Measurements from ENCODE around the gene SDK1. TPM values are rescaled to one million over a fixed set of nuclear protein-coding genes. Genes with fewer than 3 reads are reported as not detected.

Gene SDK1
- total and polyA plus RNA-seq, 2 of the 8 experiments (the other 6 are each of a cell fraction or from before 2014, with no cell fraction given) = 3.3 to 7.2 TPM

- Histone ChIP-seq H2BK12ac (ENCODE audit: low read depth, low read length) (no peak overlapping the region), H3K4me3 (ENCODE audit: extremely low read depth in 1 of 4, insufficient read depth in 2 of 4, low read depth in 3 of 4, low read length in 4 of 4) (no peak overlapping the region), H4K20me1 (replicated peaks in 1 of 2; ENCODE audit: control insufficient read depth in 1 of 2, insufficient read depth in 2 of 2, low read length in 2 of 2) (peaks cover 0 to 3% of the 10 kb centered on the region in 2 experiments), H3K9ac (replicated peaks in 1 of 4; ENCODE audit: extremely low read depth in 1 of 4, low read depth in 3 of 4, low read length in 3 of 4) (no peak overlapping the region), H3K18ac (ENCODE audit: extremely low read depth, low read length) (no peak overlapping the region), H2BK120ac (replicated peaks; ENCODE audit: low read depth, low read length) (no peak overlapping the region), H2BK20ac (ENCODE audit: low read length) (no peak overlapping the region), H3K27ac (ENCODE audit: low read depth, low read length) (no peak overlapping the region), H3K4ac (replicated peaks; ENCODE audit: insufficient read length, low read depth, low read length) (no peak overlapping the region), H3K9me3 (ENCODE audit: insufficient read depth in 2 of 2, low read depth in 1 of 2, low read length in 1 of 2) (no peaks in the 10 kb centered on the region), H2AFZ (ENCODE audit: low read length) (no peak overlapping the region), H3K79me1 (ENCODE audit: low read depth, low read length) (no peaks in the 10 kb centered on the region), H2BK15ac (ENCODE audit: low read length) (no peak overlapping the region), H3K23me2 (ENCODE audit: low read depth, low read length) (peaks cover 10% of the 10 kb centered on the region; the same call in 1 of the 2 replicates), H2AK5ac (ENCODE audit: low read depth, low read length) (peak overlapping the region; percentile 92; the same call in 1 of the 2 replicates), H3K4me1 (replicated peaks in 1 of 4; ENCODE audit: control insufficient read depth in 3 of 4, insufficient read depth in 4 of 4, low read length in 3 of 4) (no peaks in the 10 kb centered on the region), H3K4me2 (ENCODE audit: insufficient read depth in 1 of 2, low read depth in 2 of 2, low read length in 2 of 2) (no peak overlapping the region), H4K5ac (ENCODE audit: insufficient read length, low read depth, low read length) (no peak overlapping the region), H4K91ac (replicated peaks; ENCODE audit: insufficient read length, low read length) (no peak overlapping the region), H4K8ac (ENCODE audit: extremely low read depth, insufficient read depth, low read length) (no peak overlapping the region), H2BK5ac (ENCODE audit: low read depth, low read length) (no peak overlapping the region), H3K56ac (replicated peaks; ENCODE audit: insufficient read length, low read depth, low read length) (no peak overlapping the region), H3K27me3 (replicated peaks in 1 of 4; ENCODE audit: control insufficient read depth in 3 of 4, extremely low read depth in 1 of 4, insufficient read depth in 3 of 4, low read length in 3 of 4) (no peaks in the 10 kb centered on the region), H3K36me3 (ENCODE audit: control insufficient read depth in 2 of 4, insufficient read depth in 4 of 4, low read length in 3 of 4) (no peaks in the 10 kb centered on the region), H3K23ac (ENCODE audit: insufficient read length) (no peak overlapping the region), H3K14ac (ENCODE audit: insufficient read length) (no peak overlapping the region), H3K79me2 (ENCODE audit: control insufficient read depth in 1 of 2, insufficient read depth in 2 of 2, low read length in 2 of 2) (no peaks in the 10 kb centered on the region)
- ChIA-PET POLR2A (ENCODE audit: partially characterized antibody) (no interaction called here), CTCF (ENCODE audit: partially characterized antibody) (no interaction called here)
- FAIRE-seq (no peak), DNase-seq (ENCODE audit: low read depth in 1 of 2, low spot score in 2 of 2) (no peak)
- TF ChIP-seq ASH2L (IDR thresholded peaks at IDR 0.05; ENCODE audit: low read length) (no peak), GTF2F1 (IDR thresholded peaks at IDR 0.05; ENCODE audit: borderline replicate concordance, low read depth, low read length) (no peak), RNF2 (IDR thresholded peaks at IDR 0.05; ENCODE audit: borderline replicate concordance, low read depth, low read length, missing control alignments, poor library complexity, severe bottlenecking) (no peak), RXRA (IDR thresholded peaks at IDR 0.05; ENCODE audit: insufficient read depth, low read depth, low read length) (no peak), POLR2AphosphoS5 (IDR thresholded peaks at IDR 0.05; ENCODE audit: low read depth, low read length) (no peak), MAFK (IDR thresholded peaks at IDR 0.05; ENCODE audit: low read depth, low read length) (no peak), KDM4A (IDR thresholded peaks at IDR 0.05; ENCODE audit: low read depth, low read length, severe bottlenecking) (no peak), PHF8 (conservative IDR thresholded peaks at IDR 0.05; ENCODE audit: low read depth, low read length) (no peak), SIN3A (conservative IDR thresholded peaks at IDR 0.05 in 1 of 2, IDR thresholded peaks at IDR 0.05 in 1 of 2; ENCODE audit: low read depth in 1 of 2, low read length in 2 of 2) (no peak)
- TF ChIP-seq, protein P1, sequence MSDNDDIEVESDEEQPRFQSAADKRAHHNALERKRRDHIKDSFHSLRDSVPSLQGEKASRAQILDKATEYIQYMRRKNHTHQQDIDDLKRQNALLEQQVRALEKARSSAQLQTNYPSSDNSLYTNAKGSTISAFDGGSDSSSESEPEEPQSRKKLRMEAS (IDR thresholded peaks at IDR 0.05) = no peak
- 94% methylated on average over 2 of the region's 2 CpGs; no CpG with 5 or more reads in 1 of the 2 experiments for WGBS, 2 experiments (ENCODE audit: extremely low coverage in 1 of 2, insufficient coverage in 1 of 2, insufficient read length in 1 of 2, insufficient replicate concordance in 2 of 2, low coverage in 1 of 2, low lambda C conversion rate in 2 of 2, missing lambda C conversion rate in 1 of 2)
These were observed 29.8 kb upstream of the SDK1 start for GRCh38 chr7:3271298-3271697.
